ENCODE results near the gene CNKSR3.
A peak's percentile ranks its signal among the peaks of the same experiment; 100 is the strongest.

CNKSR3 gene

DNA sequence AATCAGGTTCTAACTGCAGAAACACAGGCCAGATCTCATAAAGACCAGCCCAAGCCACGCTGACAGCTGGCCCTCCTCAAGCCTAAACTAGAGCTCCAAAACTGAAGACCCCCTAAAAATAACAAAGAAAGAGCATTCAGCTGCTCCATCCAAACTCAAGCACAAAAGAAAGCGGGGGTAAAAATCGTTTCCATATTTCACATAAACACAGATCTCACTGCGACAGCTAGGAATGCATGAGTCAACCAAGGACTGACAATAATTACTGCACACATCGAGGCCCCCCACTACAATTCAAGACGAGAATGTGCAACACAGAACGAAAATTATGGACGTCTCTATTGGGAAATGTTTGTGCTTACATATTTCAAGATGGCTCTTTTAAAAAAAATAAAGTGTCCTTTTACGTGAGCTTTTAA is 31.1 kb downstream of the CNKSR3 start:
- DNase-seq (ENCODE audit: low read depth, low spot score), result no peak

DNA sequence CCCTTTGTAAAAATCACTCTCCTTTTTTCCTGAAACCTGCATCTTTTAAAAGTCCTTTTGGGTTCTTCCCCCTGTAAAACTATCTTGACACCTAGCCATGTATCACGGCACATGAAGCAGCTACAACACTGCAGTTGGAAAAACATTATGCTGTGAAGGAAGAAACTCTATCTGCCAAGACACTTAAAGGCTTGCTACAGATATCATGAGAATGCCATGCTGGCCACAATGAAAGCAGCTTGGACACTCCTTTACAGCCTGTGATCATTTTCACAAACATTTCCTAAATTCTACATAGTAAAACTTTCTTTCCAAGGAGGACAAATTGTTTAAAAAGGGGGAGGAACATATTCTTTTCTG is 31.8 kb downstream of the CNKSR3 start:
- no peak for DNase-seq (ENCODE audit: low read depth, low spot score)

DNA sequence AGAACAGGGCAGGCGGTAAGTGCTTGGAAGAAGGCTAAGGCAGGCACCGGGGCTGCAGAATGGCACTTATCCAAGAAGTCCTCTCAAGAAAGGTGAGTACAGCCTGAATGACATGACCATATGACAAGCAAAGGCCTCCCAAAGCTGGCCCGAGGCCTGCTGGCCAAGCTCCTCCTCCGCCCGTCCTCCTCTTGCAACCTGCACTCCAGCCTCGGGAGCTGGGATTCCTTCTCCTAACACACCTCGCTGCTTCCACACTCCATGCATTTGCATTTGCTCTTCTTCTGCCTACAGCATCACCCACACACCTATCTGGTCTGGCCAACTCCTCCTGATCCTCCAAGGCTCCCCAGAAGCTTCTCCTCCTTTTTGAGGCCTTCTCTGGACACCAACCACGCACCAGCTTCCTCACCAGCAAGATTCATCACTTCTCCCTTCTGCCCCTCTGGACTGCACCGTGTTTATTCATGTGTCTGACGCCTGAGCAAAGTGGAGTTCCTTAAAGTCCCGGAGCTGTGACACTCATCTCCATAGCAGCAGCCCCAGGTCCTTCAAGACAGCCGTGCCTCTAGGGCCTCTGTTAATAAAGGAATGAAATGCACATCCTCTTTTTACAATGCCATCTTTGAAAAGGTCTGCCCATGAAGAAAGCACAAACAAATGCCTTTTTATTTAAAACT is 32.3 kb downstream of the CNKSR3 start:
- DNase-seq (ENCODE audit: low read depth, low spot score), result peak; percentile 63

- DNase-seq (ENCODE audit: low read depth, low spot score), result no peak
Measured at GRCh38 chr6:154476494-154476893, 34.0 kb downstream of the CNKSR3 start.

GRCh38 chr6:154474648-154475428 is 35.6 kb downstream of the CNKSR3 start:
- DNase-seq (ENCODE audit: low read depth, low spot score), result peak; percentile 67

DNA sequence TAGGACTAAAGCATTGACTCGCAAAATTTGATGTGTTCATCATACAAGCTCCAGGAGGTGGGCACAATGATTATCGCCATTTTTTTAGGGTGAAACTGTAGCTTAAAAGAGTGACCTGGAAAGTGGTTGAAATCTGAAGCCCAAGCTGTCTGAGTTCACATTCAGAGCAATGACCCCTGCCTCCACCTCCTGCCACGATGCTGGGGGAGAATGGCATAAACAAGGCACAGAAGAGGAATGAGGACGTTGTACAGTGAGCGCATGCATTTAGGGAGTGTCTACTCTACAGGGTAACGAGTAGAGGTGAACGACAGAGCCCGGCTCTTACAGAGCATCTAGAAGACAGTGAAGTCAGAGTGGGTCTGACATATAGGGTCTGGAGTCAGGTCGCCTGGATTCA is 37.2 kb downstream of the CNKSR3 start:
- DNase-seq (ENCODE audit: low read depth, low spot score), result no peak

GRCh38 chr6:154471609-154472362 is 38.7 kb downstream of the CNKSR3 start:
- no peak for DNase-seq (ENCODE audit: low read depth, low spot score)

GRCh38 chr6:154469306-154469935 is 41.1 kb downstream of the CNKSR3 start:
- DNase-seq (ENCODE audit: low read depth, low spot score), result no peak

- no peak for DNase-seq (ENCODE audit: low read depth, low spot score)
Measured at GRCh38 chr6:154468760-154469159, 41.7 kb downstream of the CNKSR3 start.

GRCh38 chr6:154466971-154467679 is 43.4 kb downstream of the CNKSR3 start:
- DNase-seq (ENCODE audit: low read depth, low spot score), result no peak

DNA sequence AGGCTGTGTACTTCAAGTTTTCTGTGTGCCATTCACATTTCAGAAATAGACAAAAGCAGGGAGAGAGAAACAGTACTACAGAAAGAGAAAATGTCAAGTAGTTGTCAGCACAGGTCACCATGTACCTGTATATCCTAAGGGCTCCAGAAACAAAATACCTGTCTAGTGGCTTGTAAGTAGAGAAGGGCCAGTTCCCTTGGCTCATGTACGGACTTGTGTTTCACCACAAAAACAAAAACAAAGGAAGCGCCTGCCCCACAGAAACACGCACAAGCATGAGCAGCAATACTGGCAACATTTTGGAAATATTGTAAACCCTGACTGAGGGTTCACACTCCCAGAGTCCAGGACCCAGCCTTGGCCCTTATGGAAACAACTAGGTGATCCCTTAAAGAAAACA is 44.3 kb downstream of the CNKSR3 start:
- no peak for DNase-seq (ENCODE audit: low read depth, low spot score)

DNA sequence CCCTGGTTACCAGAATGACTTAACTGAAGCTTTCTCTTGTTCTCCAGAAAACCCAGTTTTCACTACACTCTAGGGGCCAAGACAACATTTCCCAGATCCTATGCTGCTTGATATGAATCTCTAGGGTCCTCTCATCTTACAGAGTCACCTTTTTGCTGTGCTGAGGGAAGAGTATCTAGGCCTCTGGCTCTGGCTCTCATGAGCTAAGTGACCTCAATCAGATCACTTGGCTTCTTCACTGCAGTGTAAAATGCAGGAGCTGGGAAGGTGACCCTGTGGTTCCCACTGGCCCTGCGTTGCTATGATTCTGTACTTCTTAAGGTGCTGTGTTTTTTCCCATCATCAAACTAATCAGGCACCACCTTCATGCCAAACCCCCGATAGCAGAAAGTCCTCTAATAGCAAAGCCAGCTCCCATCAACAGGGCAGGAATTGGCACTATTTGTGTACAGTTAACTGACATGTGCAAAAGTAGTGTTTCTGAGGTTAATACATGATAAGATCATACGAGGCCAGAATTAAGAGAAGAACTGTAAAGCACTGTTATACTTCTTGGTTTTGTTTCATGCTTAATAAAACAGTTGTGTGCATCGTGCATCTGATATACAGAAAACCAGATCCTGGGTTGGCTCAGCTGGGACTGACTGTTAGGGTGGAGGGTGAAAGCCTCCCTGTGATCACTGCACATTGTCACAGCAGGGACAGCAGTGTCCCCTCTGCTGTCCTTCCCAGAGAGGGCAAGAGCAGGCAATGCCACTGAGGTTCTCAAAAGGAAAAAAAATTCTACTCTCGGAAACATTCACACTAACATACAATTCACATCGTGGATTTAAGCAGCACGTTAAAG is 46.7 kb downstream of the CNKSR3 start:
- DNase-seq (ENCODE audit: low read depth, low spot score), result no peak

- DNase-seq (ENCODE audit: low read depth, low spot score), result no peak
Measured at GRCh38 chr6:154462425-154462824, 48.1 kb downstream of the CNKSR3 start.

GRCh38 chr6:154461348-154461747 is 49.1 kb downstream of the CNKSR3 start:
- DNase-seq (ENCODE audit: low read depth, low spot score), result no peak

DNA sequence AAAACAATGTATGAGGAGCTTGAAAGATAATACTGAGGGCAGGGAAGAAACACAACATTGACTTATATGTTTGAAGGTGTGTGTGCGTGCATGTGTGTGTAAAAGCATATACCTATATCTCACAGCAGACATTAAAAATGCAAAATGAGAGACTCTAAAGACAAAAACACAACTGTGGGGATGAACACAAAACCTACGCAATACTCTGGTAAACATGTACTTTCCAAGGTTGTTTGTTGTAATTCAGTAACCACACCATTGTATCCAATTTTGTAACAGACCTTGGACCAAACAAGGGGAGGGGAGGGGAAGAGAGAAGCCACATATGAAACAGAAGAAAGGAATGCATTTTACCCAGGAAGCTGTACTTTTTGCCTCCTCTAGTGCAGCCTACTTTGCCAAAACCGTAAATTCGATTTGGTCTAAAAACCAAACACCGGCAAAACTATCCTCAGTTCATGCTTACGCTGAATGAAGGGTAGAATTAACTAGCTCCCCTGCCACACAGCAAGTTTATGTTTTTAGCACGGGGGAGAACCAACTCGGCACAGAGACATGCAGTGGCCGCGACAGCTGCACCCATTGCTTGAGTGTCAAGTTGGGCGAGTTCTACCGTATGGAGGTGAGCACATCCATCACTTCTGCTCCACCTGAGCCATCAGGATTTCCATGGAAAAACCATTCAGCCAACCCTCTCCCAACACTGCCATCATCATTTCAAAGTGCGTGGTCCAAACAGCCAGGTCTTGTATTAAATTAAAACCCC is 50.0 kb downstream of the CNKSR3 start:
- DNase-seq (ENCODE audit: low read depth, low spot score), result no peak

- no peak for DNase-seq (ENCODE audit: low read depth, low spot score)
Measured at GRCh38 chr6:154459513-154459912, 51.0 kb downstream of the CNKSR3 start.

DNA sequence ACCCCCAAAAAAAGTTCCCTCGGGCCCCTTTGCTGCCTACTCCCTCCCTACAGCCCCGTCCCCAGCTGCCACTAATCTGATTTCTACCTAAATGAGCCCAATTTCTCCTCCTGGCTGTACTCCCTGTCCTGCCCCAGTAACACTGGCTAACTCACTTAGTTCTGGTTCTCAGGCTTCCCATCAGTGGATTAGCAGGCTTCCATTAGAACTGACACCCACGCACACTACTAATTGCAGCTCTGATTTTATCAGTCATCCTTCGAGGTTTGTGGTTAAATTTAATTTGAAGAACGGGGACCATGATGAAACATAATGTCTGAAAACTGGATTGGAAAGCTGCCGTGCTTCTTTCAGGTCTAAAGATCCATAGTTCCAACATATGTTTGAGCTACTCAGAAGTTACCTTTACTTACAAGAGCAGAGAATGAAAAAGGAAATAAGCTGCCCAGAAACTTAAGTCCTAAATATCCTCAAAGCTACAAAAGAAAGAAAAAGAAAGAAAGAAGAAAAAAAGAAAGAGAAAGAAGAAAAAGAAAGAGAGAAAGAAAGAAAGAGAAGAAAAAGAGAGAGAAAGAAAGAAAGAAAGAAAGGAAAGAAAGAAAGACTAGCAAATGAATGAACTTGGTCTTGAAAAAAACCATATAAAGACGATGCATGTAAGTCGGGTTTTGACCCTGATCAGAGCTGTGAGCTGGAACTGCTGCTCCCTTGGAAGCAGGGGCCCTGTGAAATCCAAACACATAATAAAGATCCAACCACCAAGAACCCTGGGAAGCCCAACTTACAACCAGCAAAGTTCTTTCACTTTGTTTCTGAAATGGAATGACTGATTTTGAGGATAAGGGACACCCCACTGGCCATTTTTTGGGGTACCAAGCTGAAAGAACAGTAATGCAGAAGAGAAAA is 51.7 kb downstream of the CNKSR3 start:
- DNase-seq (ENCODE audit: low read depth, low spot score), result no peak

DNA sequence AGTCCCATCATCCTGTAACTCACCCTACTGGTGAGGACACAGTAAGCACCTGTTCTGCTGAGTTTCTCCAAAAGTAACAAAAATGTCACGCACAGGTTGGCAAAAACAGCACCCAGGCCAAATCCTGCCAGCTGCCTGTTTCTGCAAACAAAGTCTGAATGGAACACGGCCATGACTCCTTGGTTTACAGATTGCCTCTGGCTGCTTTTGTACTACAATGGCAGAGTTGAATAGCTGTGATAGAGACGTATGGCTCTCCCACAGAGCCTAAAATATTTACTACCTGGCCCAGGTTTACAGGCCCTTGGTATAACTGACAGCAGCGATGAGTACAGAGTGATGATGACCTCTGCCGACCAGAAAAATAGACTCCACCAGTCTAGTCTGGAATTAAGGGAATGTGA is 52.6 kb downstream of the CNKSR3 start:
- DNase-seq (ENCODE audit: low read depth, low spot score), result peak; percentile 38
